Stimulated activated CD4-positive, alpha-beta T cell treated with anti-CD3 and anti-CD28 coated beads, Interleukin-12 subunit alpha, Interleukin-12 subunit beta, amount 100 ng/mL, for 24 hours (primary cell): ENCODE measurements around the gene CDR2.
"Not testable (repeated sequence)": the region's sequence is repeated elsewhere in the genome, so short reads cannot be mapped to it uniquely, and the experiment has no call there.

Experiments used
- DNase-seq, 2 experiments: peaks; one replicate each; pipeline ENCODE4 v3.0.0-alpha.2; 2020; ENCODE audit warnings: low read depth in 2 of 2

Gene CDR2

DNA sequence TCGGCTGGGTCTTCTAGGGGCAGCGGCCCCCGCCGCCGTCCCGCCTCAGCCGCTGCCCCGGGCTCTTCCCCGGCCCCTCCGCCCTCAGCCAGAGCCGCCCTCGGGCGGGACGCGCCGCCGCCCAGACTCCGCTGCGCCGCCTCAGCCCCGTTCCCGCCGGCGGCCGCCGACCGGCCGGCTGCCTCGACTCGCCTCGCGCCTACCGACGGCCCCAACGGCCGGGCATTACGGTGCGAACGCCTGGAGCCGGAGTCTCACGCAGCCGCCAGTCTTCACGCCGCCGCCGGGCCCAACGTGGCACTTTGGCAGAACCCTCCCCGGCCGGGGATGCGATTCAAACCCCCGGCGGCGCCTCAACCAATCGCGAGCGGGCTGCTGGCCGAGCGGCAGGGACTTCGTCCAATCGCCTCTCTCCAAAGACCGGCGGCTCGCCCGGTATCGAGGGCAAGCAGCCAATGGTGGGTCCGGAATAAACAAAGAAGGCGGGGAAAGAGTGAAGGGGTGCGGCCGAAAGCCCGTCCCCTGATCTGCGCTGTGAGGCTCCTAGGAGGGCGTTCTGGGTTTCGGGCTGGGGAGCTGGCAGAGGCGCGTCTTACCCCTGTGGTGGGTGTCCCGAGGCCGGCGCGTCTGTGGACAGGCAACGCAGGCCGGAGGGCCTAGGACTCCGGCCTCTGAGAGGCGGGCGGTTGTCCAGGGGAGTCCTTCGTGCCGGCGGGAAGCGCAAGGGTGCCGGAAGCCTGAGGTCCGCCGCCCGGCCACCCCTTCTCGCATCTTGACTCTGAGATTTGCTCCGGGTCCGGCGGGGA lies at the start of gene CDR2:
Gene CDR2, minus strand, starts transcription at position 309 of the 806 bp plus-strand sequence. CDS start 310 bp downstream, outside the sequence.
- peak; percentile 96 to 97 for DNase-seq

DNA sequence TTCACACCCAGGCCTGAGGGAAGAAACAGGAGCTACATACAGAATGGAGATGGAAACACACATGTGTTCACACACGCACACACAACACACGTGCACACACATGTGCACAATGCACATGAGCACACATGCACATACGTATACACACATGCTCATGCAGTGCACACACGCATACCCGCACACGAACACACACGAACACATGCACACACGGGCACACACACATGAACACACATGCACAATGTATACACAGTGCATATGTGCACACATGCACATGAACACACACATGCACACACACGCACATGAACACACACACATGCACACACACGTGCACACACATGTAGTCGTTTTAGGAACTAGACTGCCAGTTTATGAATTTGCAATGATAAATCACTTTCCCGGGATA lies 49.3 kb upstream of the CDR2 start:
- DNase-seq, result no peak

DNA sequence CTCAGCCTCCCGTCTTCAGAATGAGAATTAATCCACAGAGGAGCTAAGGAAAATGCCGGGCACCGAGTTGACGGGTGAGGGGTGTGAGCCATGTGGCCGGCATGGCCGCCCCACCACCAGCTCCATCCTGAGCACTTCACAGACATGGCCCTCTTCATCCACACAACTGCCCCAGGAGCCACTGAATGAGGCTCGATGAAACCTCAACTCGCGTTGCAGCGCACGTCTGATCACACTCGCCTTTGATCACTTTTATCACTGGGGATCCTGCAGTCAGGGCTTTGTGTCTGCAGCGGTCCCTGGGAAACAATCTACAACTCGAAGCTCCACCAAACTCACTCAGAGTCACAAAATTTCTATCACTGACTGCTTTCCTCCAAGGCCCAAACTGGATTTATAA lies 46.7 kb upstream of the CDR2 start:
- no peak for DNase-seq

DNA sequence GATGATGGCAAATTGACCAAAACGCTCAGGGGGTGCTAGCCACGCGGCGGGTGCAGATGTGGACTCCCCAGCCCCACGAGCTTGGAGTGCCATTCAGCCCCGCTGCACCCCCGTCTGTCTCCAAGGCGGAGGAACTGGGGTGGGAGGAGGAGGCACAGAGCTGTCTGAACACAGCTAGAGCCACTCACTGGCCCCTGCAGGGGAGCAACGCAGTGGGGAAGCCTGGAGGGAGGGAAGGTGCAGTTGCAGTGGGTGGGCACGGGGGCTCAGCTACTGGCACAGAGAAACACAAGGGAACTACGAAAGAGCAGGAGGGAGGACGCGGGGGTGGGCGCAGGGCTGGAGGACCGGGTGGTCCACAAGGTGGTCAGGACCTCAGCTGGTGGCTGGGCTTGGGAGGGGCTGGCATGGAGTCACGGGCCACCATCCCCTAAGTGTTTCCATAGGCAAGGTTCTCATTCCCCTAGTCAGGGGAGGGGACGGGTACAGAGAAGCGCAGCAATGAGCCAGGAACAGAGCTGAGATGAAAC lies 46.3 kb upstream of the CDR2 start:
- DNase-seq, result no peak

DNA sequence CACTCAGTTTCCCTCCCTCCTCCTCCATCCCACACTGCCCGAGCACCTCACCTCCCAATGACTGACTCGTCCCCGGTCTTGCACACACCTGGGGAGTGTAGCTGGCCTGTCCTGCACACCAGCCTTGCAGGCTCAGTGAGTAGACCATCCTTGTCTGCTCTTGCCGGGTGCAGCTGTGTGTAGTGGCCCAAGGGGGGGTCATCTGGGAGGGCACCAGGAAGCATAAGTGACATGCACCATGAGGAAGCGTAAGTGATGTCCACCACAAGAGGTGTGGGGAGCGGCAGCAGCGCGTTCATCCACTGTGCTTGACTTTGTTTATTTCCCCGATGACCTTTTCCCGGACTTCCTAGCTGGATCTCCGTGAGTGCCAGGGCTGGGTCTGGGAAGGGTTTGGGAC lies 45.5 kb upstream of the CDR2 start:
- no peak for DNase-seq

DNA sequence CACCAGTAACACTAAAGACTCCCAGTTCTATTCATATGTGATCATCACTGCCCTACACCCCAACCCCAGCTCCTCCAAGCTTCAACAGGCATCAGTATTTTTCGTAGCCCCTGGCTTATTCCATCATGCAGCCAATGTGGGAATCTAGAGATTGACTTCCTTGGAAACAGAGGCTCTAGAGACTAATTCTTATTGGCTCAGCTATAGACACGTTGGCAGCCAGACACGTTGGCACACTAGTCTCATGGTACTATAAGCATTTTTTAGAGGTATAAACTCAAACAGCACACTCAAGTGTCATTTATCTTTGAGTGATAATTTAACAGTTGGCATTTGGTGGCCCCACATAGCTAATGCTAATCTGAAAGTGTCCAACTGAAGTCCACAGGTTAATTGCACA lies 44.4 kb upstream of the CDR2 start:
- DNase-seq, result no peak

DNA sequence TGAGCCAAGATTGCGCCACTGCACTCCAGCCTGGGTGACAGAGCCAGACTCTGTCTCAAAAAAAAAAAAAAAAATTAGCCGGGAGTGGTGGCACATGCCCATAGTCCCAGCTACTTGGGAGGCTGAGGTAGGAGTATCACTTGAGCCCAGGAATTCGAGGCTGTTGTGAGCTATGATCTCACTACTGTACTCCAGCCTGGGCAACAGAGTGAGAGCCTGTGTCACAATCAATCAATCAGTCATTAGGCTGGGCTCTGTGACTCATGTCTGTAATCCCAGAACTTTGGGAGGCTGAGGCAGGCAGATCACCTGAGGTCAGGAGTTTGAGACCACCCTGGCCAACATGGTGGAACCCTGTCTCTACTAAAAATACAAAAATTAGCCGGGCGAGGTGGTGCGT lies 43.4 kb upstream of the CDR2 start:
- not testable (repeated sequence) for DNase-seq

DNA sequence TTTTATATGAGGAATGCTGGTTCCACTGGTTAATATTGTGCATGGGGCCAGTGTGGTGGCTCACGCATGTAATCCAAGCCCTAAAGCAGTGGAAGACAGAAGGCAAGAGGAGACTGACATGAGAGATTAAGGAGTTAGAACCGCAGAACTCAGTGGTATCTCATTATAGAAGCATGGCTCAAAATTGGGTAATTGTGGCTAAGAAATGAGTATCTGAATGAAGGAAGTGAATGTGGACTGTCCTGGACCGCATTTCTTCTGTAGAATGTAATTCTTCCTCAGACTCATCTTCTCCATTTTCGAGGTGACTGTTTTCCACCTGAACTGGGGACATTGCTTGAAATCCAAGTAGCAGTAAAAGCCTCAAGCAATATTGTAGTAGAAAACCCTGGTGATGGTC lies 42.6 kb upstream of the CDR2 start:
- DNase-seq, result no peak

DNA sequence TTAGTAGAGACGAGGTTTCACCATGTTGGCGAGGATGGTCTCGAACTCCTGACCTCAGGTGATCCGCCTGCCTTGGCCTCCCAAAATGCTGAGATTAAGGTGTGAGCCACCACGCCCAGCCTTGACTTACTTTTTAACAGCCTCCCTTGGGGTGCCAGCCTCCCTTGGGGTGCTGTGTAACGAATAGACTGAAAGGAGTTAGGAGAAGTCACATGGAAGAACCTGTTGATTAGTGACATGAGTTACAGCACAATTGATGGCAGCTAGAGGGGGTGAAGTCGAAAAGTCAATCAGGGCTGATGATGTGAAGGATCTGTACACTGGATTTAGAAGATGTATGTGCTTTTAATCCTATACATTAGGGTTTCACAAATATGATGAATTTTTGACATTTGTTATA lies 39.4 kb upstream of the CDR2 start:
- no peak for DNase-seq

DNA sequence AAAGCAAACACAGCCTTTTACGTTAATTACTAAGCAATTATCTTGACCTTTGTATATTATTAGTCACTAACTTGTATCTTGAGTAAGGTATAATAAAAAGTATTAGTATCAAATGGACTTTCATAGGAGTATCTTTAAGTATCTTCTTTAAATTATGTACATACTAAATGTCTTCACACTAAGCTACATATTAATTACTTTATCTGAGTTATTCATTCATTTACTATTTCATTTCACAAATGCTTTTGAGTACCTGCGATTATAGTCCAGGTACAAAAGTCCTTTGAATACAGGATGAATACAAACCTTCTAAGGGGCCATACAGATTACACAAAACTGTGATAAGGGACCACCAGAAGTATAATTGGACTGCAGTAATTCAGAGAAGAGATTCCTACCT lies 33.1 kb upstream of the CDR2 start:
- no peak for DNase-seq

DNA sequence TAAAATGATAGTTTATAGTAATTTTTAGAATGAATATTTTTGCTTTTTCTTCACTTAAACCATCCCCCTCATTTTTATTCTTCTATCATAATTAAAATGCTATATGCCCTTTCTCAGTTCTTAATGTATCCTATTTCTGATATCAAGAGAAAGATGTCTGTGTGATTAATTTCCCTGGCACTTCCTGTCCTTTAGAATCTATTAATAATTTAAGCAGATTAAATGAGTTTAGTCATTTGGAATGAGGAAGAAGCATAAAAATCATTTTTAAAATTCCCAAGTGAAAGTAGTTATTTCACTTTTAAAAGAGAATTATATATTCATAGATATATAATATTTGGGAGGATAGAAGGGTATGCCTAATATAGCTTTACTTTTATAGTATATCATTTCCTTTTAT lies 27.8 kb upstream of the CDR2 start:
- DNase-seq, result no peak

DNA sequence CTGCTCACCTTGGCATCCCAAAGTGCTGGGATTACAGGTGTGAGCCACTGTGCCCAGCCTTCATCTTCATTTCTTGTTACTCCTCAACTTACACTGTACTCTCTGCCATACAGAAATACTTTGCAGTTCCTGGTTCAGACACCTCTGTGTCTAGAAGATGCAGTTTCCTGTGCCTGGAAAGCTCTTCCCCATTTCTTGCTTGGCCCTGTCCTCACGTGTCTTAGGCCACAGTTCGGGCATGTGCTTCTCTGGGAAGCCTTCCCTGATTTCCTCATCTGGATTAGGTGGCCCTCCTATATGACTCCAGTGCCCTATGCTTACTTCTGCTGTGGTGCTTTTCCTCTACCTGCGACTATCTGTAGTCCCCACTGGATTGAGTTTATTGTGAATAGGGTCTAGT lies 26.5 kb upstream of the CDR2 start:
- no peak for DNase-seq

DNA sequence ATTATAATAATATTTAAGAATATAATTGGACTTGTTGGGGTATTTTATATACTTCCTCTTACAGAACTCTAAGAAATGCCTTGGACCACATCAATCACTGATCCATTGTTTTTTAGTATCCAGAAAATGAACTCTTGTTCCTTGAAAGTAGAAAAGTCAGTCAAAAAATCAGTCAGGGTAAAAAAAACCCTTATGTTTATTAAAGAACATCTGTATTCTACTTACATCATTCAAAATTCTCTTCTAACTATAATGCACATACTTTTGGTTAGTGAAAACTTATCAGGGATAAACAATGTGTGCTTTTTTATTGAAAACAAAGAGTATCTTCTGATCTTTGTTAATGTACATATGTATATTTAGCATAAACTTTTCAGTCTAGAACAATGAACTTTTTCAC lies 23.5 kb upstream of the CDR2 start:
- DNase-seq, result no peak

DNA sequence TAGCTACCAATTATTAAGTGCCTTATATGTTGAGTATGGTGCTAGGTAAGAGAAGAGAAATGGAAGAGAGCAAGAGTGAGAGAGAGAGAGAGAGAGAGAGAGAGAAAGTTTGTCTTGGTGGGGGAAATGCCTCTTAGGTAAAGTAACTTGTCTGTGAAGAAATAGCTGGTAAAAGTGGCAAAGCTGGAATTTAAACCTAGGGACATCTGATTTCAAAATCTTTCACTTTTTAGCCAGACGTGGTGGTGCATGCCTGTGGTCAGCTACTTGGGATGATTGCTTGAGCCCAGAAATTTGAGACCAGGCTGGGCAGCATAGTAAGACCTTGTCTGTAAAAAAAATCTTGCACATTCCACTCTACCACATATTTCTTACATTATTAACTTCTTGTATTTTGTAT lies 23.0 kb upstream of the CDR2 start:
- no peak for DNase-seq

DNA sequence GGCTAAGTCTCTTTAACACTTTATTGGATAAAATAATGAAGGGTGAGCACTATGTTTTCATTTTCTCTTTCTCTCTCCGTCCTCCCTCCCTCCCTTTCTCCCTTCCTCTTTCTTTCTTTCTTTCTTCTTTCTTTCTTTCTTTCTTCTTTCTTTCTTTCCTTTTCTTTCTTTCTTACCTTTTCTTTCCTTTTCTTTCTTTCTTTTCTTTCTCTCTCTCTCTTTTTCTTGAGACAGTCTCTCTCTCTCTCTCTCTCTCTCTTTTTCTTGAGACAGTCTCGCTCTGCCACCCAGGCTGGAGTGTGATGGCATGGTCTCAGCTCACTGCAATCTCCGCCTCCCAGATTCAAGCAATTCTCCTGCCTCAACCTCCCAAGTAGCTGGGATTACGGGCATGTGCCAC lies 21.5 kb upstream of the CDR2 start:
- DNase-seq, result no peak

DNA sequence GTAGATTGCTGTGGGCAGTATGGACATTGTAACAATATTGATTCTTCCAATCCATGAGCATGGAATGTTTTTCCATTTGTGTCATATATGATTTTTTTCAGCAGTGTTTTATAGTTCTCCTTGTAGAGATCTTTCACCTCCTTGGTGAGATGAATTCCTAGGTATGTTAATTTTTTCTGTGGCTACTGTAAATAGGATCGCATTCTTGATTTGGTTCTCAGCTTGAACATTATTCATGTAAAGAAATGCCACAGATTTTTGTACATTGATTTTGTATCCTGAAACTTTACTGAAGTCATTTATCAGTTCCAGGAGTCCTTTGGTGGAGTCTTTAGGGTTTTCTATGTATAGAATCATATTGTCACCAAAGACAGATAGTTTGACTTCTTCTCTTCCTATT lies 19.7 kb upstream of the CDR2 start:
- DNase-seq, result no peak

DNA sequence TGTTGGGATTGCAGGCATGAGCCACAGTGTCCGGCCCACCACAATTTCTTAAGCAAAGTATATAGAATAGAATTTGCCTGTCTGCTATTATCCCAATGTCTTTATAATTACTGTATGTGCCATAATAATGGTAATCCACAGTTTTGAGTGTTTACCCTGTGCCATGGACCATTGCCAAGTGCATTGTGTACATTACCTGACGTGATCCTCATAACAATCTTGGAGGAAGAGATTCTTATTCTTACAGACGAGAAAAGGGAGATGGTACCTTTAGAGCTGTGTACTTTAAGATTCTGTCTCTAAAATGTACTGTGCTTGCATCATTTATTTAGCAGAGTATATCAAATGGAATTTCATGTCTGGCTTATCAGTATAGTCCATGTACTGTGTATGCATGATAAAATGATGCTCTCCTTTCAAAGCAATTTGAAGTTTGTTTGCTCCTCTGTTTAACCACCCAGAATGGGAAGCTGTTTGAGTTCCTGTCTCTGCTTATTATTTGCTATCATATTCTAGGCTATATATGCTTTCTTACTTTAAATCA lies 13.8 kb upstream of the CDR2 start:
- DNase-seq, result no peak

DNA sequence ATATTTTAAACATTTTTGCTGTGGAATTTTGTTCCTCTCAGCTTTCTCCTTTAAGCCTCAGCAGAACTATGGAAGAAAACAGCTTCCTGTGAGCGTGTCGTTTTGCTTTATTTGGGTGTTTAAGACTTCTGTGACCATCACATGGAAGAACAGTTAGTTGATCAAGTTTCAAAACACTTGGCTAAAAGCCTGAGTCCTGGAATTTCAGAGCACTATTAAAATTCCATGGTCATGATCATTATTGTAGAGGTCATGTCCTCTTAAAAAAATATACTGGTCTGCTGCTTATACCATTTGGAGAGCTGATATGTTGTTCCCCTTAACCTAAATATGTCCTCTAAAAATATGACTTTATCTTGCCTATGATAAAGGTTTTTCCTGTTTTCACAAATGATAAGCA lies 12.6 kb upstream of the CDR2 start:
- DNase-seq, result no peak

DNA sequence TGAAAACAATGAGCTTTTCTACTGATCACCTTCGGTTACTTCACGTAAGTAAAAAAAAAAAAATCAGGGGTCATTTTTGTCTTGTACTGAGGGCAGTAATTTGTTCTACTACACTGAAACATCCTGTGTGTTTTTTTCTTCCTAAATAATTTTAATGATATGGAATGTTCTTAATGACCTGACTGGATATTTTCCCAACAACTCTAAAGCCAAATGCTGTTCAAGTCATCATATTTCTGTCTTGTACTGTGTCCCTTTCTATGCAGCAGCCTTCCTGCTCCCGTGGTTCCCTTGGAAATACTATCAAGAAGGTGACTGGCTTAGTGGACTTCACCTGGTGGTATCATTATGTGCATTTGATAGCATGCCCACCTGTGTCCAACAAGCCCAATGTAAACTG lies 10.8 kb upstream of the CDR2 start:
- DNase-seq, result no peak

DNA sequence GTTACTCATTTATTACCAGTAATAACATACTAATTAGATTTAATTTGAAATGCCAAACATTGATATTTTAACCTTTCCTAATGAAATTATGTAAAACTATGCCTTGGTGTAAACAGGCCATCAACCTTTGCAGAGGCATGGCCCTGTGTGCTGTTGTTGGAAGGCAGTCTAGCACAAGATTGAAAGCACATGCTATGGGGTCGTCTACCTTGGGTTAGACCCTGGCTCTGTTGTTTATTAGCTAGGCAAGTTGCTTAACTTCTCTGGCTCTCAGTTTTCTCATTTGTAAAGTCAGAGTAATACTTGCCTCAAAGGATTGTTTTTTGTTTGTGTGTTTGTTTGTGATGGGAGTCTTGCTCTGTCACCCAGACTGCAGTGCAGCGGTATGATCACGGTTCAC lies 9.4 kb upstream of the CDR2 start:
- DNase-seq, result no peak

DNA sequence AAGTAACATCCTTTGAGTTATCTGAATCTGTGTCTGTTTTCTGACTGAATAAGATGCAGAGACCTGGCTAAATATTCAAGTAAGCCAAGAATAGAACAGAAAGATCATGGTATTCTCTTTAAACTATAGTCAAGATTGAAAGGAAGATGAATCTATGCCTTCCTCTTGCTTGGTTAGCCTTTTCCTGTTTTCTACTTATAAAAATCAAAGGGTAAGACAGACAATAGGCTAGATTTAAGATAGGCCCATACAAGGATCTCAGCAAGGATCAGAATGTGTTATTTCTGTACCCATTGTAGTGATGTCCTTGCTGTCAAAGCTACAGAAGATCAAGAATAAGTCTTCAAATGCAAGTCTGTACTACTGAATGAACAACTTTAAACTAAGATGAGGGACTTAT lies 7.0 kb upstream of the CDR2 start:
- no peak for DNase-seq

DNA sequence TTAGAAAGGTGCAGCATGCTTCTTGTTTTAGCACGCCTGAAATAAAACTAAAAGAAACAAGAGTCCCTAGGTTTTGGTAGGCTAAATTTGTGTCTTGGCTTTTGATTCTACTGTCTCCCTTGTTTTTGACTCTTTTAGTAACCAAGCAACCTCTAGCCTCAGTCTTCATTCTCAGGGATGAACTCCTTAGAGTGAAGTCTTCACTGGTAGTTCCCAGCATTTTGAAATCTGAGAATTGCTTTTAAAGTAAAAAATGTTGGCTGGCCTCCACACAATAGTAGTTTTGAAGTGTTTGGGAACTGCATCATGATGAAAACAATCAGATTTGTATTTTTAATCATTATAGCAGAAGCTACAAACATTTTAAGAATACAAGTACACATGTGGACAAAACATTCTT lies 6.1 kb upstream of the CDR2 start:
- DNase-seq, result no peak

DNA sequence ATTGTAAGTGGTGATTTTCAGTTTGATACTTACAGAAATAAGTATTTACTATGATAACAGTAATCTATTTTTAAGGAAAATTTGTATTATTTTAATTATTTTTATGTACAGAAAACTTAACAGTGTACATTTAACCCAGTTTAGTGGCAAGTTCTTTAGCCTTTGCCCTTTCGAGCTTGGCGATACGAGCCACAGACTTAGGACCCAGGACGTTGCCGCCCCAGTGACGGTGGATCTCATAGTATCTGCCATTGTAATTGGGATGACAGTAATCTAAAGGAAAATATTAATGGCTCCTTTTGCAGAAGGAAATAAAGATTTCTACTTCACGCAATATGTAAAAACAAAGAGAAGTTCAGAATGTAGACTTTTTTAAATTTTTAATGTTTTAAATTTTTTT lies 5.2 kb upstream of the CDR2 start:
- no peak for DNase-seq
